H1 (cell line): ENCODE results near the gene NUAK1.

Experiments
- BRCA1 ChIP-seq: IDR thresholded peaks from 2 replicates; pipeline ENCODE4 v1.6.1; 2012; ENCODE audit warnings: low read depth, low read length, improper control_type of control experiment
- CBX8 ChIP-seq: fragments of 300-800, 300-1000 bp; sonication (generic); IDR thresholded peaks from 2 replicates; pipeline ENCODE4 v1.7.1; 2016; ENCODE audit warnings: low read depth, low read length, borderline replicate concordance
- EGR1 ChIP-seq: IDR thresholded peaks from 2 replicates; pipeline ENCODE4 v1.6.1; 2011; ENCODE audit warnings: low read depth, low read length, borderline replicate concordance
- EZH2 ChIP-seq: fragments of 200-600 bp; sonication (generic); IDR thresholded peaks from 2 replicates; pipeline ENCODE4 v1.7.1; 2012; ENCODE audit warnings: low read depth, mild to moderate bottlenecking, moderate library complexity, low read length, inconsistent platforms; ENCODE audit not compliant: severe bottlenecking
- HDAC2 ChIP-seq, 2 experiments: fragments of 300-600 bp in 1 of 2; sonication (generic) in 1 of 2; IDR thresholded peaks; 2 replicates each; pipeline ENCODE4 v1.6.1; 2011 to 2012; ENCODE audit warnings: low read depth in 2 of 2, low read length in 2 of 2, mild to moderate bottlenecking in 2 of 2, moderate library complexity in 2 of 2, borderline replicate concordance in 1 of 2, inconsistent platforms in 1 of 2
- KDM1A ChIP-seq: fragments of 200-600, 300-600 bp; sonication (generic); IDR thresholded peaks from 2 replicates; pipeline ENCODE4 v1.7.1; 2016; ENCODE audit warnings: mild to moderate bottlenecking, low read length, borderline replicate concordance
- POLR2A ChIP-seq, 2 experiments: IDR thresholded peaks; 1 replicate in 1 of 2; 2 replicates in 1 of 2; pipeline ENCODE4 v1.6.1; 2011; ENCODE audit warnings: low read depth in 2 of 2, low read length in 2 of 2, mild to moderate bottlenecking in 2 of 2; ENCODE audit errors: control extremely low read depth in 1 of 2
- POLR2AphosphoS5 ChIP-seq: IDR thresholded peaks from 2 replicates; pipeline ENCODE4 v1.6.1; 2011; ENCODE audit warnings: low read depth, low read length
- RAD21 ChIP-seq, 2 experiments: IDR thresholded peaks in 1 of 2; conservative IDR thresholded peaks in 1 of 2; 2 replicates each; pipeline ENCODE4 v1.6.1; 2011; ENCODE audit warnings: low read depth in 2 of 2, low read length in 2 of 2, improper control_type of control experiment in 1 of 2, inconsistent platforms in 1 of 2, mild to moderate bottlenecking in 1 of 2, moderate library complexity in 1 of 2
- SIN3A ChIP-seq, 2 experiments: IDR thresholded peaks in 1 of 2; conservative IDR thresholded peaks in 1 of 2; 2 replicates each; pipeline ENCODE4 v1.6.1; 2011 to 2012; ENCODE audit warnings: low read length in 2 of 2, improper control_type of control experiment in 1 of 2, low read depth in 1 of 2, mild to moderate bottlenecking in 1 of 2
- SP1 ChIP-seq: IDR thresholded peaks from 2 replicates; pipeline ENCODE4 v1.6.1; 2011; ENCODE audit warnings: low read depth, low read length
- YY1 ChIP-seq: IDR thresholded peaks from 2 replicates; pipeline ENCODE4 v1.6.1; 2011; ENCODE audit warnings: low read depth, mild to moderate bottlenecking, low read length
- TF ChIP-seq, protein P1 (sequence below), 3 experiments: IDR thresholded peaks; 1 replicate in 2 of 3; 2 replicates in 1 of 3; pipeline versions ENCODE4 v1.5.1 to v1.6.1; 2011; ENCODE audit warnings: low read length in 3 of 3, mild to moderate bottlenecking in 3 of 3, inconsistent platforms in 2 of 3, low read depth in 1 of 3, moderate library complexity in 1 of 3; ENCODE audit not compliant: insufficient read depth in 1 of 3; ENCODE audit errors: control extremely low read depth in 1 of 3
- TF ChIP-seq, protein P2 (sequence below): IDR thresholded peaks from 2 replicates; pipeline ENCODE4 v1.6.1; 2012; ENCODE audit warnings: inconsistent platforms

DNA sequence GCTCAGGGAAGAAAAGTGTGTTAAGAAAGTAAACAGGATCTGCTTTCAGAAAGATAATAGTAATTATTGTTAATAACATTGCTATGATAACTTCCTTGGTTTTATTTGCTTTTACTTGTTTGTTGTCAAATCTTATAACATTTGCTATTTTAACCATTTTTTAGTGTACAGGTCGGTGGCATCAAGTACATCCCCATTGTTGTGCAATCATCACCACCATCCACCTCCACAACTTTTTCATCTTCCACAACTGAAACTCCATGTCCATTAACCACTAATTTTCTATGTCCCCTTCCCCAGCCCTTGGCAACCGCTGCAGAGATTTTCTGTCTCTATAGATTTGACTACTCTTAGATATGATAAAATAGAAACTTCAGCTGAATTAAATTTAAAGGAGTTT is 22.7 kb upstream of the NUAK1 start:
- TF ChIP-seq, protein P1, sequence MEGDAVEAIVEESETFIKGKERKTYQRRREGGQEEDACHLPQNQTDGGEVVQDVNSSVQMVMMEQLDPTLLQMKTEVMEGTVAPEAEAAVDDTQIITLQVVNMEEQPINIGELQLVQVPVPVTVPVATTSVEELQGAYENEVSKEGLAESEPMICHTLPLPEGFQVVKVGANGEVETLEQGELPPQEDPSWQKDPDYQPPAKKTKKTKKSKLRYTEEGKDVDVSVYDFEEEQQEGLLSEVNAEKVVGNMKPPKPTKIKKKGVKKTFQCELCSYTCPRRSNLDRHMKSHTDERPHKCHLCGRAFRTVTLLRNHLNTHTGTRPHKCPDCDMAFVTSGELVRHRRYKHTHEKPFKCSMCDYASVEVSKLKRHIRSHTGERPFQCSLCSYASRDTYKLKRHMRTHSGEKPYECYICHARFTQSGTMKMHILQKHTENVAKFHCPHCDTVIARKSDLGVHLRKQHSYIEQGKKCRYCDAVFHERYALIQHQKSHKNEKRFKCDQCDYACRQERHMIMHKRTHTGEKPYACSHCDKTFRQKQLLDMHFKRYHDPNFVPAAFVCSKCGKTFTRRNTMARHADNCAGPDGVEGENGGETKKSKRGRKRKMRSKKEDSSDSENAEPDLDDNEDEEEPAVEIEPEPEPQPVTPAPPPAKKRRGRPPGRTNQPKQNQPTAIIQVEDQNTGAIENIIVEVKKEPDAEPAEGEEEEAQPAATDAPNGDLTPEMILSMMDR (IDR thresholded peaks at IDR 0.05; ENCODE audit: control extremely low read depth in 1 of 3, insufficient read depth in 1 of 3, low read depth in 1 of 3, low read length in 3 of 3), result no peak
- TF ChIP-seq EZH2 (no peak), HDAC2 (IDR thresholded peaks at IDR 0.05; ENCODE audit: borderline replicate concordance in 1 of 2, low read depth in 2 of 2, low read length in 2 of 2) (no peak), POLR2A (IDR thresholded peaks at IDR 0.05; ENCODE audit: control extremely low read depth in 1 of 2, low read depth in 2 of 2, low read length in 2 of 2) (no peak), SIN3A (conservative IDR thresholded peaks at IDR 0.05 in 1 of 2, IDR thresholded peaks at IDR 0.05 in 1 of 2; ENCODE audit: low read depth in 1 of 2, low read length in 2 of 2) (no peak), BRCA1 (no peak), EGR1 (no peak), SP1 (no peak), RAD21 (IDR thresholded peaks at IDR 0.05 in 1 of 2, conservative IDR thresholded peaks at IDR 0.05 in 1 of 2; ENCODE audit: low read depth in 2 of 2, low read length in 2 of 2) (no peak), POLR2AphosphoS5 (no peak), CBX8 (no peak), KDM1A (no peak), YY1 (no peak)
- TF ChIP-seq, protein P2, sequence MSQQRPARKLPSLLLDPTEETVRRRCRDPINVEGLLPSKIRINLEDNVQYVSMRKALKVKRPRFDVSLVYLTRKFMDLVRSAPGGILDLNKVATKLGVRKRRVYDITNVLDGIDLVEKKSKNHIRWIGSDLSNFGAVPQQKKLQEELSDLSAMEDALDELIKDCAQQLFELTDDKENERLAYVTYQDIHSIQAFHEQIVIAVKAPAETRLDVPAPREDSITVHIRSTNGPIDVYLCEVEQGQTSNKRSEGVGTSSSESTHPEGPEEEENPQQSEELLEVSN, result no peak
